Heart left ventricle (tissue), 16 donors: Measurements from ENCODE around the gene PRKG2. TPM values are rescaled to one million over a fixed set of nuclear protein-coding genes. Genes with fewer than 3 reads are reported as not detected.
A peak's percentile ranks its signal among the peaks of the same experiment; 100 is the strongest.

Experiments used
- ATAC-seq, 4 donors: fragments of 200-7000 bp; cut with Tn5 transposase; one replicate each; pipeline ENCODE4 v1.9.1; 2020 to 2022; ENCODE audit warnings: moderate library complexity in 4 of 4, mild to moderate bottlenecking in 3 of 4, moderate number of reproducible peaks in 1 of 4
- DNase-seq, 5 donors: peaks; one replicate each; pipeline ENCODE4 v3.0.0-alpha.2; 2020
- H3K27ac ChIP-seq, 12 donors: fragments of 200-600 bp; sonication (generic) in 4 of 12; one replicate each; pipeline versions ENCODE4 v1.5.0 to v1.8.0; 2016 to 2022; ENCODE audit warnings: mild to moderate bottlenecking in 2 of 12
- H3K27me3 ChIP-seq, 9 donors: fragments of 200-600 bp; sonication (generic) in 2 of 9; one replicate each; pipeline versions ENCODE4 v1.5.1 to v1.8.0; 2016 to 2022; ENCODE audit warnings: mild to moderate bottlenecking in 3 of 9
- H3K36me3 ChIP-seq, 9 donors: fragments of 200-600 bp; sonication (generic) in 2 of 9; one replicate each; pipeline versions ENCODE4 v1.5.0 to v1.8.0; 2018 to 2022; ENCODE audit warnings: mild to moderate bottlenecking in 2 of 9
- H3K4me1 ChIP-seq, 12 donors: fragments of 200-600 bp; sonication (generic) in 4 of 12; one replicate each; pipeline versions ENCODE4 v1.5.0 to v1.8.0; 2016 to 2022; ENCODE audit warnings: mild to moderate bottlenecking in 3 of 12
- H3K4me3 ChIP-seq, 12 donors: fragments of 200-600 bp; sonication (generic) in 4 of 12; one replicate each; pipeline versions ENCODE4 v1.5.0 to v1.8.0; 2017 to 2022; ENCODE audit warnings: mild to moderate bottlenecking in 9 of 12, moderate library complexity in 4 of 12
- H3K9me3 ChIP-seq, 12 donors: fragments of 200-600 bp; sonication (generic) in 4 of 12; one replicate each; pipeline versions ENCODE4 v1.5.0 to v1.8.0; 2016 to 2022; ENCODE audit warnings: mild to moderate bottlenecking in 1 of 12
- CTCF ChIP-seq, 12 donors: fragments of 200-600 bp; sonication (generic) in 4 of 12; IDR thresholded peaks; one replicate each; pipeline versions ENCODE4 v1.5.0 to v1.8.0; 2018 to 2022; ENCODE audit warnings: antibody characterized with exemption in 12 of 12, mild to moderate bottlenecking in 5 of 12
- POLR2A ChIP-seq, 2 donors: fragments of 450-650 bp; IDR thresholded peaks; one replicate each; pipeline ENCODE4 v1.6.1; 2017; ENCODE audit warnings: antibody characterized with exemption in 2 of 2, mild to moderate bottlenecking in 2 of 2, moderate library complexity in 2 of 2
- WGBS, 4 donors: extraction: QIAGEN DNeasy Blood & Tissue Kit in 2 of 4; methylation state at CpG; one replicate each; pipeline versions ENCODE4 v1.1.5 to v1.1.7; 2013 to 2018; 5-methylcytosine and 5-hydroxymethylcytosine counted together
- intact Hi-C, 10 donors: fragments of 100-400 bp; cut with DNase I; formaldehyde crosslinking; loops; one replicate each; pipeline versions ENCODE4 v1.11.1 to v1.14.2; 2022
- polyA plus RNA-seq, 2 donors: library from polyadenylated mRNA; stranded (reverse); fragments of 200-250 nt; gene quantifications; one replicate each; pipeline ENCODE4 v1.2.3, GENCODE V29; 2013
- total RNA-seq, 9 donors: library from RNA; depleted of rRNA in 2 of 9; stranded (reverse); fragments of >200 nt in 2 of 9; fragmentation: NEBNext Ultra II Directional in 3 of 9; extraction: Animal tissue kit (Norgen Biotek cat#: 25700) in 3 of 9; gene quantifications; one replicate each; pipeline versions ENCODE4 v1.1.0 to v1.2.4, GENCODE V29; 2016 to 2023
- donor health status: ischemic (EF 13 %, LVEDD 7.1; RV severe dilation, severe dysfunction).
- donor health status: healthy with polysubstance abuse.
- donor health status: DM: no; HTN: yes; CAD: no.
- donor health status: DM: no; HTN: no; CAD: no.
- donor health status: ischemic (EF 25% LVEDD 6.9; RV normal size, moderate dysfunction).
- donor health status: ischemic (EF 25% LVEDD 5.7; RV mildly dilated, moderate dysfunction).
- donor health status: healthy.
- donor health status: DM: yes; HTN: yes; CAD: no.
- donor health status: ischemic (EF 35%, LVEDD 5.7; RV mildly dilated, moderate dysfunction).
- donor health status: nonischemic (EF 11% LVEDD 7.7; RV severe dilation, severe dysfunction).
- donor health status: DM: yes; HTN: yes; CAD: no.
- donor health status: PGD.
- donor health status: ischemic (EF 29% LVEDD 5.4; RV normal size, mild dysfunction).
- donor health status: nonischemic (EF 23%, LVEDD 6.1; RV moderate dilation, normal function).

PRKG2 gene
- total and polyA plus RNA-seq, 11 donors = 0.06 to 0.75 (median 0.35) TPM; not detected in 5

- DNase-seq (no peak), ATAC-seq (no peak)
- H3K4me1 ChIP-seq = peaks cover 0 to 15% (median 0%) of the 10 kb centered on the region in 12 donors
- 53 to 58% (median 55%) methylated on average over 4 of the region's 4 CpGs for WGBS, 4 donors
- H3K9me3 ChIP-seq = no peaks in the 10 kb centered on the region
- intact Hi-C loops = no loop called here
- H3K27me3 ChIP-seq = peaks cover 6 to 54% (median 19%) of the 10 kb centered on the region in 9 donors
- no peaks in the 10 kb centered on the region for H3K36me3 ChIP-seq
- H3K4me3 ChIP-seq = no peak overlapping the region
- TF ChIP-seq POLR2A (IDR thresholded peaks at IDR 0.05) (no peak), CTCF (IDR thresholded peaks at IDR 0.05) (no peak)
- no peak overlapping the region for H3K27ac ChIP-seq
Measured at GRCh38 chr4:81215931-81216330, 909 bp upstream of the PRKG2 start.

- peak overlapping the region in 10 of 12 donors; percentile 11 to 39 (median 28) for H3K4me3 ChIP-seq
- H3K36me3 ChIP-seq = no peaks in the 10 kb centered on the region
- peaks cover 0 to 9% (median 0%) of the 10 kb centered on the region in 12 donors for H3K9me3 ChIP-seq
- ATAC-seq = peak in 2 of 4 donors; percentile 26 to 27
- TF ChIP-seq POLR2A (IDR thresholded peaks at IDR 0.05) (no peak), CTCF (IDR thresholded peaks at IDR 0.05) (no peak)
- H3K27me3 ChIP-seq = peaks cover 6 to 54% (median 21%) of the 10 kb centered on the region in 9 donors
- intact Hi-C loops = no loop called here
- peaks cover 0 to 15% (median 0%) of the 10 kb centered on the region in 12 donors for H3K4me1 ChIP-seq
- no peak overlapping the region for H3K27ac ChIP-seq
- 6 to 15% (median 8%) methylated on average over 17 to 34 of the region's 34 CpGs for WGBS, 4 donors
- no peak for DNase-seq
Measured at GRCh38 chr4:81214144-81214880, 710 bp downstream of the PRKG2 start.

- ATAC-seq (no peak), DNase-seq (no peak)
- Histone ChIP-seq H3K9me3 (peaks cover 0 to 9% (median 0%) of the 10 kb centered on the region in 12 donors), H3K27ac (no peak overlapping the region), H3K36me3 (no peaks in the 10 kb centered on the region), H3K4me3 (no peak overlapping the region), H3K27me3 (peaks cover 6 to 54% (median 21%) of the 10 kb centered on the region in 9 donors), H3K4me1 (peaks cover 0 to 15% (median 0%) of the 10 kb centered on the region in 12 donors)
- intact Hi-C loops = no loop called here
- no peak for TF ChIP-seq CTCF (IDR thresholded peaks at IDR 0.05)
- TF ChIP-seq POLR2A (IDR thresholded peaks at IDR 0.05) = no peak
- WGBS, 4 donors = 55 to 66% (median 61%) methylated on average over 6 of the region's 6 CpGs
Measured at GRCh38 chr4:81213671-81214070, 1.4 kb downstream of the PRKG2 start.

GRCh38 chr4:81211956-81212355, 3.1 kb downstream of the PRKG2 start:
- ATAC-seq = no peak
- no peak for TF ChIP-seq POLR2A (IDR thresholded peaks at IDR 0.05)
- 38 to 57% (median 49%) methylated on average over 3 of the region's 3 CpGs for WGBS, 4 donors
- no peaks in the 10 kb centered on the region for H3K36me3 ChIP-seq
- H3K27ac ChIP-seq = no peak overlapping the region
- no peak overlapping the region for H3K4me3 ChIP-seq
- DNase-seq = no peak
- H3K27me3 ChIP-seq = peaks cover 6 to 48% (median 21%) of the 10 kb centered on the region in 9 donors
- H3K4me1 ChIP-seq = peaks cover 0 to 15% (median 0%) of the 10 kb centered on the region in 12 donors
- peaks cover 0 to 9% (median 0%) of the 10 kb centered on the region in 12 donors for H3K9me3 ChIP-seq
- intact Hi-C loops = no loop called here
